Stimulated activated effector memory CD8-positive, alpha-beta T cell treated with anti-CD3 and anti-CD28 coated beads, Interleukin-12 subunit alpha, Interleukin-12 subunit beta, amount 100 ng/mL, for 72 hours (primary cell): ENCODE measurements around the gene UCP3.

ENCODE experiments used
- ATAC-seq: fragments of 150-1000 bp; cut with Tn5 transposase; 2 replicates; pipeline ENCODE4 v1.10.0; 2021
- DNase-seq, 2 donors: peaks; one replicate each; pipeline ENCODE4 v3.0.0; 2021 to 2022; ENCODE audit warnings: low spot score in 2 of 2
- H3K27ac Mint-ChIP-seq: one replicate; pipeline ENCODE4 v1.8.0; 2022; ENCODE audit warnings: mild to moderate bottlenecking, mixed read lengths
- H3K36me3 Mint-ChIP-seq: one replicate; pipeline ENCODE4 v1.8.0; 2022; ENCODE audit warnings: mild to moderate bottlenecking, mixed read lengths
- H3K4me1 Mint-ChIP-seq: one replicate; pipeline ENCODE4 v1.8.0; 2022; ENCODE audit warnings: mixed read lengths
- H3K4me3 Mint-ChIP-seq: one replicate; pipeline ENCODE4 v1.8.0; 2022; ENCODE audit warnings: mild to moderate bottlenecking, mixed read lengths
- H3K9me3 Mint-ChIP-seq: one replicate; pipeline ENCODE4 v1.8.0; 2022; ENCODE audit warnings: mixed read lengths

The UCP3 gene

GRCh38 chr11:74008373-74009229 is at the start of gene UCP3:
TSS of gene UCP3 (minus strand) at chr11:74009085. CDS start at chr11:74007042, 2,043 bp downstream.
- Mint-ChIP-seq H3K9me3 (no peaks in the 10 kb centered on the region), H3K36me3 (peaks cover 15% of the 10 kb centered on the region), H3K4me3 (peak within 1 kb of the TSS; percentile 47), H3K4me1 (peaks cover 68% of the 10 kb centered on the region), H3K27ac (peak within 1 kb of the TSS; percentile 96)
- DNase-seq (no peak), ATAC-seq (no peak)

GRCh38 chr11:74057249-74058151 is 48.6 kb upstream of the UCP3 start:
- ATAC-seq (no peak), DNase-seq (no peak)
- Mint-ChIP-seq H3K27ac (peak overlapping the region; percentile 20), H3K36me3 (peaks cover 23% of the 10 kb centered on the region), H3K4me3 (no peak overlapping the region), H3K4me1 (peaks cover 4% of the 10 kb centered on the region), H3K9me3 (no peaks in the 10 kb centered on the region)

GRCh38 chr11:74055938-74056337 is 47.1 kb upstream of the UCP3 start:
- peaks cover 23% of the 10 kb centered on the region for H3K36me3 Mint-ChIP-seq
- DNase-seq: no peak
- H3K4me1 Mint-ChIP-seq: no peaks in the 10 kb centered on the region
- ATAC-seq: no peak
- no peak overlapping the region for H3K4me3 Mint-ChIP-seq
- no peaks in the 10 kb centered on the region for H3K9me3 Mint-ChIP-seq
- peak overlapping the region; percentile 50 for H3K27ac Mint-ChIP-seq

- DNase-seq (no peak), ATAC-seq (no peak)
- no peaks in the 10 kb centered on the region for H3K9me3 Mint-ChIP-seq
- H3K4me3 Mint-ChIP-seq: no peak overlapping the region
- H3K4me1 Mint-ChIP-seq: no peaks in the 10 kb centered on the region
- peaks cover 40% of the 10 kb centered on the region for H3K36me3 Mint-ChIP-seq
- H3K27ac Mint-ChIP-seq: peak overlapping the region; percentile 17
Measured at GRCh38 chr11:74050465-74050864, 41.6 kb upstream of the UCP3 start.

- Mint-ChIP-seq H3K36me3 (peaks cover 31% of the 10 kb centered on the region), H3K4me1 (no peaks in the 10 kb centered on the region), H3K4me3 (no peak overlapping the region), H3K9me3 (no peaks in the 10 kb centered on the region), H3K27ac (peak overlapping the region; percentile 17)
- no peak for ATAC-seq
- no peak for DNase-seq
Measured at GRCh38 chr11:74048993-74049392, 40.1 kb upstream of the UCP3 start.

GRCh38 chr11:74044538-74044937 is 35.7 kb upstream of the UCP3 start:
- Mint-ChIP-seq H3K4me1 (no peaks in the 10 kb centered on the region), H3K36me3 (peaks cover 49% of the 10 kb centered on the region), H3K4me3 (no peak overlapping the region), H3K9me3 (no peaks in the 10 kb centered on the region), H3K27ac (no peak overlapping the region)
- ATAC-seq (no peak), DNase-seq (no peak)

- ATAC-seq: no peak
- H3K9me3 Mint-ChIP-seq: no peaks in the 10 kb centered on the region
- no peak overlapping the region for H3K27ac Mint-ChIP-seq
- no peaks in the 10 kb centered on the region for H3K4me1 Mint-ChIP-seq
- DNase-seq: no peak
- no peak overlapping the region for H3K4me3 Mint-ChIP-seq
- H3K36me3 Mint-ChIP-seq: peaks cover 39% of the 10 kb centered on the region
Measured at GRCh38 chr11:74043450-74043849, 34.6 kb upstream of the UCP3 start.

GRCh38 chr11:74037309-74037708 is 28.4 kb upstream of the UCP3 start:
- H3K36me3 Mint-ChIP-seq: peaks cover 46% of the 10 kb centered on the region
- H3K4me1 Mint-ChIP-seq: no peaks in the 10 kb centered on the region
- DNase-seq (no peak), ATAC-seq (no peak)
- peak overlapping the region; percentile 51 for H3K27ac Mint-ChIP-seq
- no peak overlapping the region for H3K4me3 Mint-ChIP-seq
- no peaks in the 10 kb centered on the region for H3K9me3 Mint-ChIP-seq

- ATAC-seq: no peak
- H3K36me3 Mint-ChIP-seq: peaks cover 25% of the 10 kb centered on the region
- peak overlapping the region; percentile 51 for H3K27ac Mint-ChIP-seq
- no peaks in the 10 kb centered on the region for H3K9me3 Mint-ChIP-seq
- H3K4me1 Mint-ChIP-seq: peaks cover 17% of the 10 kb centered on the region
- H3K4me3 Mint-ChIP-seq: no peak overlapping the region
- no peak for DNase-seq
Measured at GRCh38 chr11:74035264-74035663, 26.4 kb upstream of the UCP3 start.

- DNase-seq (no peak), ATAC-seq (no peak)
- Mint-ChIP-seq H3K4me3 (no peak overlapping the region), H3K4me1 (peaks cover 23% of the 10 kb centered on the region), H3K27ac (no peak overlapping the region), H3K9me3 (no peaks in the 10 kb centered on the region), H3K36me3 (peaks cover 24% of the 10 kb centered on the region)
Measured at GRCh38 chr11:74033046-74033445, 24.2 kb upstream of the UCP3 start.

GRCh38 chr11:74030723-74031676 is 22.1 kb upstream of the UCP3 start:
- Mint-ChIP-seq H3K27ac (peak overlapping the region; percentile 68), H3K4me1 (peaks cover 34% of the 10 kb centered on the region), H3K36me3 (peaks cover 12% of the 10 kb centered on the region), H3K4me3 (peak overlapping the region; percentile 57), H3K9me3 (no peaks in the 10 kb centered on the region)
- DNase-seq: no peak
- ATAC-seq: peak; percentile 75

GRCh38 chr11:74025467-74026166 is 16.7 kb upstream of the UCP3 start:
- Mint-ChIP-seq H3K27ac (peak overlapping the region; percentile 68), H3K9me3 (no peaks in the 10 kb centered on the region), H3K4me3 (peak overlapping the region; percentile 49), H3K4me1 (peaks cover 50% of the 10 kb centered on the region), H3K36me3 (no peaks in the 10 kb centered on the region)
- peak; percentile 67 for ATAC-seq
- DNase-seq: no peak

GRCh38 chr11:74024261-74025029 is 15.6 kb upstream of the UCP3 start:
- Mint-ChIP-seq H3K27ac (peak overlapping the region; percentile 91), H3K36me3 (no peaks in the 10 kb centered on the region), H3K4me3 (peak overlapping the region; percentile 41), H3K9me3 (no peaks in the 10 kb centered on the region), H3K4me1 (peaks cover 43% of the 10 kb centered on the region)
- peak; percentile 25 for ATAC-seq
- peak; percentile 42 to 78 for DNase-seq

- Mint-ChIP-seq H3K4me3 (no peak overlapping the region), H3K4me1 (peaks cover 43% of the 10 kb centered on the region), H3K9me3 (no peaks in the 10 kb centered on the region), H3K36me3 (no peaks in the 10 kb centered on the region), H3K27ac (peak overlapping the region; percentile 63)
- no peak for DNase-seq
- no peak for ATAC-seq
Measured at GRCh38 chr11:74023276-74023675, 14.4 kb upstream of the UCP3 start.
